ENCODE results near the gene ZNF689.
"Not testable (repeated sequence)": the region's sequence is repeated elsewhere in the genome, so short reads cannot be mapped to it uniquely, and the experiment has no call there.

- TF ChIP-seq CTCF, POLR2A, POLR2AphosphoS5 (IDR thresholded peaks at IDR 0.05): not testable (repeated sequence)
These were observed 22.3 kb upstream of the ZNF689 start for GRCh38 chr16:30632454-30632853.
